AG04450 (cell line): Measurements from ENCODE around the gene TMF1. TPM values are rescaled to one million over a fixed set of nuclear protein-coding genes. Genes with fewer than 3 reads are reported as not detected.

Source experiments
- CTCF ChIA-PET: fragments of 300-600, 350-600 bp; formaldehyde crosslinking; extraction: SDS; loops from one replicate; lab custom pipeline; 2022; ENCODE audit warnings: antibody characterized with exemption, inconsistent platforms; lab: Charles Lee
- POLR2A ChIA-PET: fragments of 350-600 bp; formaldehyde crosslinking; extraction: SDS; loops from one replicate; lab custom pipeline; 2021; ENCODE audit warnings: antibody characterized with exemption, inconsistent platforms; lab: Yijun Ruan, JAX
- DNase-seq: peaks from one replicate; pipeline ENCODE4 v3.0.0-alpha.2; 2011; ENCODE audit warnings: low read depth, low spot score
- H3K27ac ChIP-seq: one replicate; pipeline ENCODE4 v1.5.1; 2012; ENCODE audit warnings: low read depth, low read length, control low read depth
- H3K27me3 ChIP-seq: one replicate; pipeline ENCODE4 v1.6.0; 2012; ENCODE audit warnings: low read length; ENCODE audit not compliant: control insufficient read depth, insufficient read depth
- H3K4me3 ChIP-seq: 2 replicates; pipeline ENCODE4 v1.5.1; 2011; ENCODE audit warnings: mild to moderate bottlenecking, low read depth, low read length, control low read depth
- H3K9me3 ChIP-seq: 2 replicates; pipeline ENCODE4 v1.5.1; 2012; ENCODE audit warnings: low read length; ENCODE audit not compliant: control insufficient read depth, insufficient read depth
- polyA plus RNA-seq: library from polyadenylated mRNA; depleted of rRNA; stranded (reverse); fragments of >200 nt; gene quantifications from 2 replicates; pipeline ENCODE4 v1.2.3, GENCODE V29; 2011
- TF ChIP-seq, protein P1 (sequence below): IDR thresholded peaks from 2 replicates; pipeline ENCODE4 v1.5.1; 2011; ENCODE audit warnings: low read depth, low read length, control low read depth, inconsistent platforms

The TMF1 gene
- polyA plus RNA-seq, 1 experiment, result 21.1 TPM

DNA sequence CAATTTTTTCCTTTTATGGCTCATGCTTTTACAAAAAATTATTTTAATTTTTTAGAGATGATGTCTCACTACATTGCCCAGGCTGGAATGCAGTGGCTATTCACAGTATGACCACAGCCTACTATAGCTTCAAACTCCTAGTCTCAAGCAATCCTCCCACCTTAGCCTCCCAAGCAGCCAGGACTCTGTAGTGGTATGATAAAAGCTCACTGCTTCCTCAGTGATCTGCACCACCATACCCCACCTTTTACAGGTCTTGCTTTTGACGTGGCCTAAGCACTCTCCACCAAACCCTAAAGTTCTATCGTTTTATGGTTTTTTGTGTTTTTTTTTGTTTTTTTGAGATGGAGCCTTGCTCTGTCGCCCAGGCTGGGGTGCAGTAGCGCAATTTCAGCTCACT is 14.0 kb upstream of the TMF1 start:
- DNase-seq, result no peak
- Histone ChIP-seq H3K27me3 (no peaks in the 10 kb centered on the region), H3K9me3 (no peaks in the 10 kb centered on the region), H3K27ac (no peak overlapping the region), H3K4me3 (no peak overlapping the region)
- TF ChIP-seq, protein P1, sequence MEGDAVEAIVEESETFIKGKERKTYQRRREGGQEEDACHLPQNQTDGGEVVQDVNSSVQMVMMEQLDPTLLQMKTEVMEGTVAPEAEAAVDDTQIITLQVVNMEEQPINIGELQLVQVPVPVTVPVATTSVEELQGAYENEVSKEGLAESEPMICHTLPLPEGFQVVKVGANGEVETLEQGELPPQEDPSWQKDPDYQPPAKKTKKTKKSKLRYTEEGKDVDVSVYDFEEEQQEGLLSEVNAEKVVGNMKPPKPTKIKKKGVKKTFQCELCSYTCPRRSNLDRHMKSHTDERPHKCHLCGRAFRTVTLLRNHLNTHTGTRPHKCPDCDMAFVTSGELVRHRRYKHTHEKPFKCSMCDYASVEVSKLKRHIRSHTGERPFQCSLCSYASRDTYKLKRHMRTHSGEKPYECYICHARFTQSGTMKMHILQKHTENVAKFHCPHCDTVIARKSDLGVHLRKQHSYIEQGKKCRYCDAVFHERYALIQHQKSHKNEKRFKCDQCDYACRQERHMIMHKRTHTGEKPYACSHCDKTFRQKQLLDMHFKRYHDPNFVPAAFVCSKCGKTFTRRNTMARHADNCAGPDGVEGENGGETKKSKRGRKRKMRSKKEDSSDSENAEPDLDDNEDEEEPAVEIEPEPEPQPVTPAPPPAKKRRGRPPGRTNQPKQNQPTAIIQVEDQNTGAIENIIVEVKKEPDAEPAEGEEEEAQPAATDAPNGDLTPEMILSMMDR, result no peak
- ChIA-PET POLR2A (no interaction called here), CTCF (no interaction called here)

- no peak for DNase-seq
- no peak overlapping the region for H3K27ac ChIP-seq
- H3K27me3 ChIP-seq, result no peaks in the 10 kb centered on the region
- no peaks in the 10 kb centered on the region for H3K9me3 ChIP-seq
- TF ChIP-seq, protein P1, result no peak
- POLR2A ChIA-PET, result no interaction called here
- no peak overlapping the region for H3K4me3 ChIP-seq
- CTCF ChIA-PET, result interaction anchor here (1.0 kb wide), 1 partner anchor 13 kb away, joined by 4 read pairs; the partner anchor contains the start of gene TMF1
Observed at GRCh38 chr3:69065318-69065964, 13.3 kb upstream of the TMF1 start.

DNA sequence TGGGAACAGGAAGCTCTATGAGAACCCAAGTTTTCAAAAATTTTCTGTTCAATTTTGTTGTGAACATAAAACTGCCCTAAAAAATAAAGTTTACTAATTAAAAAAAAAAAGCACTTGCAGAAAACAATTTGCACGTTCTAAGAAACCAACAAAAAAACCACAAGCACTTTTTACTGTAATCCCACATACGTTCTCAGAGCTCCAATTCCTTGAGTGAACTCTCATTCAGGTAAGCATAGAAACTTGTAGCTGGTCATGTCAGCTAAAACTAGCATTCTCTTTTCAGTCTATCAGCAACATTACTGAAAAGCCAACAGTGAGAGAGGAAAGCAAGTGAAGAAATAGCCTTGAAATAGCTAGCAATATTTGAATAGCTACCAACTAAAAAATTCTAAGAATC is 11.5 kb upstream of the TMF1 start:
- Histone ChIP-seq H3K4me3 (no peak overlapping the region), H3K9me3 (no peaks in the 10 kb centered on the region), H3K27me3 (no peaks in the 10 kb centered on the region), H3K27ac (no peak overlapping the region)
- TF ChIP-seq, protein P1, result no peak
- POLR2A ChIA-PET, result no interaction called here
- DNase-seq, result no peak
- CTCF ChIA-PET, result no interaction called here

GRCh38 chr3:69059688-69060087 is 7.6 kb upstream of the TMF1 start:
- ChIA-PET CTCF (no interaction called here), POLR2A (no interaction called here)
- H3K4me3 ChIP-seq, result no peak overlapping the region
- no peak for DNase-seq
- no peak overlapping the region for H3K27ac ChIP-seq
- TF ChIP-seq, protein P1, result no peak
- H3K9me3 ChIP-seq, result no peaks in the 10 kb centered on the region
- H3K27me3 ChIP-seq, result no peaks in the 10 kb centered on the region

DNA sequence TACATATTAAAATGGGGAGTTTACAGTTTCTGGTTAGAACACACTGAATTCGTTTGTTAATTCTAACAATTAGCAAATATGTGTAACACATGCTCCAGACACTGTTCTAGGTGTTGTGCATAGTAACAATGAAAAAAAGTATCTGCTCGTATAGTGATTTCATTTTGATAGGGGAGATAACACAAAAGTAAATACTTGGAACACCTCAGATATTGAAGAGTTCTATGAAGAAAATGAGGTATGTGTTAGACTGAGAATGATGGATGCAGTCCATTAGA is 6.8 kb upstream of the TMF1 start:
- CTCF ChIA-PET, result no interaction called here
- H3K4me3 ChIP-seq, result no peak overlapping the region
- H3K27ac ChIP-seq, result no peak overlapping the region
- no peaks in the 10 kb centered on the region for H3K9me3 ChIP-seq
- POLR2A ChIA-PET, result no interaction called here
- H3K27me3 ChIP-seq, result no peaks in the 10 kb centered on the region
- DNase-seq, result no peak
- TF ChIP-seq, protein P1, result no peak
